ENCODE measurements around the gene ARHGEF28. TPM values are rescaled to one million over a fixed set of nuclear protein-coding genes. Genes with fewer than 3 reads are reported as not detected.

The ARHGEF28 gene
- total RNA-seq, 1 experiment from 2014 or later: 0.57 TPM

GRCh38 chr5:73841641-73842040 lies 215.6 kb downstream of the ARHGEF28 start:
- Histone ChIP-seq H2BK5ac (ENCODE audit: insufficient read length, low read length) (no peak overlapping the region), H3K27ac (ENCODE audit: insufficient read length, low read depth, low read length) (no peak overlapping the region), H4K5ac (ENCODE audit: insufficient read length, low read depth, low read length) (no peak overlapping the region), H3K4me1 (ENCODE audit: insufficient read depth, low read length) (no peaks in the 10 kb centered on the region), H2BK15ac (ENCODE audit: low read depth, low read length) (no peak overlapping the region), H3K18ac (ENCODE audit: insufficient read length, low read depth, low read length) (no peak overlapping the region), H3K56ac (ENCODE audit: insufficient read length, low read depth, low read length) (no peak overlapping the region), H3K23ac (ENCODE audit: insufficient read length, low read depth, low read length) (no peak overlapping the region), H3K23me2 (ENCODE audit: insufficient read length, low read depth, low read length, poor library complexity, severe bottlenecking) (no peaks in the 10 kb centered on the region), H2BK12ac (ENCODE audit: insufficient read length, low read depth, low read length) (no peak overlapping the region), H3K9ac (ENCODE audit: extremely low read depth, insufficient read length, low read length) (no peak overlapping the region), H2BK20ac (ENCODE audit: low read depth, low read length, poor library complexity, severe bottlenecking) (no peak overlapping the region), H3K14ac (ENCODE audit: insufficient read depth, low read length) (no peak overlapping the region), H4K8ac (replicated peaks; ENCODE audit: insufficient read length, low read depth, low read length) (no peak overlapping the region), H2BK120ac (ENCODE audit: low read depth, low read length, poor library complexity, severe bottlenecking) (no peak overlapping the region), H2AK5ac (ENCODE audit: insufficient read length, low read length) (no peak overlapping the region), H4K20me1 (ENCODE audit: control insufficient read depth, insufficient read depth, insufficient read length) (no peaks in the 10 kb centered on the region), H3K4ac (ENCODE audit: low read depth, low read length) (no peak overlapping the region), H3K9me3 (ENCODE audit: control insufficient read depth, low read depth, low read length) (no peaks in the 10 kb centered on the region), H3K27me3 (ENCODE audit: insufficient read depth, low read length) (no peaks in the 10 kb centered on the region), H3K79me1 (ENCODE audit: insufficient read depth, low read depth, low read length, poor library complexity, severe bottlenecking) (no peaks in the 10 kb centered on the region), H3K4me2 (ENCODE audit: insufficient read depth, insufficient read length, low read length) (no peak overlapping the region), H3T11ph (ENCODE audit: low read length) (no peak overlapping the region), H3K79me2 (ENCODE audit: insufficient read depth, low read length) (no peaks in the 10 kb centered on the region), H2AFZ (ENCODE audit: low read length) (no peak overlapping the region), H4K91ac (ENCODE audit: insufficient read length, low read depth, low read length) (no peak overlapping the region)
- no peak overlapping the region for H3K27ac Mint-ChIP-seq
- no peaks in the 10 kb centered on the region for H3K27me3 Mint-ChIP-seq (ENCODE audit: low read depth)
- no peaks in the 10 kb centered on the region for H3K36me3 Mint-ChIP-seq (ENCODE audit: insufficient read depth in 1 of 3, low read depth in 3 of 3)
- H3K9me3 Mint-ChIP-seq: no peaks in the 10 kb centered on the region; a peak in 2 of 5 replicates
- no peaks in the 10 kb centered on the region for H3K4me1 Mint-ChIP-seq
- no peak for TF ChIP-seq CTCF (conservative IDR thresholded peaks at IDR 0.05)
- no peak for DNase-seq
- H3K4me3 Mint-ChIP-seq: no peak overlapping the region
